Measurements from ENCODE around the gene IL22RA2. TPM values are rescaled to one million over a fixed set of nuclear protein-coding genes. Genes with fewer than 3 reads are reported as not detected.

IL22RA2 gene
- total and polyA plus RNA-seq, 4 donors = 0.05 TPM; not detected in 3

- no peaks in the 10 kb centered on the region for H3K4me1 ChIP-seq (ENCODE audit: control insufficient read depth in 4 of 4, insufficient read depth in 4 of 4, low read length in 3 of 4)
Measured at GRCh38 chr6:137104926-137105325, 68.5 kb downstream of the IL22RA2 start.

GRCh38 chr6:137102851-137103492 lies 70.5 kb downstream of the IL22RA2 start:
- no peaks in the 10 kb centered on the region for H3K4me1 ChIP-seq (ENCODE audit: control insufficient read depth in 4 of 4, insufficient read depth in 4 of 4, low read length in 3 of 4)
- no peak overlapping the region for H3K9ac ChIP-seq (ENCODE audit: low read depth in 1 of 2, low read length in 2 of 2)
- no peaks in the 10 kb centered on the region for H3K9me3 ChIP-seq (ENCODE audit: control insufficient read depth in 4 of 4, low read length in 3 of 4)
- TF ChIP-seq TAF1 (conservative IDR thresholded peaks at IDR 0.05) = no peak
- no peak for TF ChIP-seq EGR1 (IDR thresholded peaks at IDR 0.05; ENCODE audit: low read depth in 2 of 2)
- no peak for TF ChIP-seq REST (IDR thresholded peaks at IDR 0.05)
- no peak for TF ChIP-seq GABPA (IDR thresholded peaks at IDR 0.05 in 1 of 2, conservative IDR thresholded peaks at IDR 0.05 in 1 of 2)
- no peak for TF ChIP-seq CTCF (IDR thresholded peaks at IDR 0.05; ENCODE audit: low read depth, low read length, missing input control)
- H3K4me3 ChIP-seq (ENCODE audit: low read depth in 1 of 3, low read length in 3 of 3) = no peak overlapping the region
- no peak for DNase-seq (ENCODE audit: low spot score)
- H3K27me3 ChIP-seq (ENCODE audit: control insufficient read depth in 4 of 4, insufficient read depth in 4 of 4, low read length in 3 of 4) = no peaks in the 10 kb centered on the region
- no peak overlapping the region for H3K27ac ChIP-seq (ENCODE audit: low read depth in 1 of 2, low read length in 2 of 2)
- no peaks in the 10 kb centered on the region for H3K36me3 ChIP-seq (ENCODE audit: control insufficient read depth in 4 of 4, insufficient read depth in 3 of 4, low read depth in 1 of 4, low read length in 3 of 4)

More at GRCh38 chr6:137104926-137105325, 68.5 kb downstream of the IL22RA2 start:
- Histone ChIP-seq H3K9me3 (ENCODE audit: control insufficient read depth in 4 of 4, low read length in 3 of 4) (no peaks in the 10 kb centered on the region), H3K4me3 (ENCODE audit: low read depth in 1 of 3, low read length in 3 of 3) (no peak overlapping the region), H3K9ac (ENCODE audit: low read depth in 1 of 2, low read length in 2 of 2) (no peak overlapping the region), H3K27ac (ENCODE audit: low read depth in 1 of 2, low read length in 2 of 2) (no peak overlapping the region), H3K36me3 (ENCODE audit: control insufficient read depth in 4 of 4, insufficient read depth in 3 of 4, low read depth in 1 of 4, low read length in 3 of 4) (no peaks in the 10 kb centered on the region), H3K27me3 (ENCODE audit: control insufficient read depth in 4 of 4, insufficient read depth in 4 of 4, low read length in 3 of 4) (no peaks in the 10 kb centered on the region)
- WGBS = 92% methylated on average over 3 of the region's 3 CpGs
- TF ChIP-seq ATF3 (IDR thresholded peaks at IDR 0.05) (no peak), FOXA2 (IDR thresholded peaks at IDR 0.05) (no peak), MAX (IDR thresholded peaks at IDR 0.05) (no peak), NR2F2 (IDR thresholded peaks at IDR 0.05) (no peak), ZBTB33 (IDR thresholded peaks at IDR 0.05) (no peak)
- no peak for DNase-seq (ENCODE audit: low spot score)
